ENCODE results near the gene HIPK2. TPM values are rescaled to one million over a fixed set of nuclear protein-coding genes. Genes with fewer than 3 reads are reported as not detected.

HIPK2 gene
- total RNA-seq, 1 experiment from 2014 or later: 35.2 TPM

- Histone ChIP-seq H3K27ac (no peak overlapping the region), H2AFZ (no peak overlapping the region), H3K36me3 (ENCODE audit: low read depth) (no peaks in the 10 kb centered on the region), H3K4me3 (no peak overlapping the region), H4K20me1 (ENCODE audit: insufficient read depth) (no peaks in the 10 kb centered on the region), H3K9me2 (ENCODE audit: insufficient read depth) (no peaks in the 10 kb centered on the region), H3K4me1 (replicated peaks; ENCODE audit: insufficient read depth) (no peaks in the 10 kb centered on the region), H3K79me2 (ENCODE audit: low read depth) (no peaks in the 10 kb centered on the region), H3K4me2 (no peak overlapping the region), H3K9me3 (ENCODE audit: insufficient read depth, low read depth) (no peaks in the 10 kb centered on the region; the same call in 1 of the 2 replicates), H3F3A (ENCODE audit: insufficient read depth, low read depth) (no peaks in the 10 kb centered on the region), H3K27me3 (ENCODE audit: insufficient read depth, low read depth) (no peaks in the 10 kb centered on the region)
- CTCF ChIA-PET: interaction anchor here (0.7 kb wide), 1 partner anchor 22 kb away, joined by 3 read pairs; no protein-coding TSS in a partner anchor
- POLR2A ChIA-PET (ENCODE audit: unreplicated experiment): no interaction called here
- DNase-seq: no peak
- TF ChIP-seq CTCF (conservative IDR thresholded peaks at IDR 0.05) (no peak), EZH2 (IDR thresholded peaks at IDR 0.05; ENCODE audit: low read depth) (no peak)
- BruUV-seq (replicated peaks): no TSS peak
- intact Hi-C loops (cut with micrococcal nuclease; ENCODE audit: unreplicated experiment): no loop called here
These were observed 21.1 kb upstream of the HIPK2 start for GRCh38 chr7:139798892-139799291.

DNA sequence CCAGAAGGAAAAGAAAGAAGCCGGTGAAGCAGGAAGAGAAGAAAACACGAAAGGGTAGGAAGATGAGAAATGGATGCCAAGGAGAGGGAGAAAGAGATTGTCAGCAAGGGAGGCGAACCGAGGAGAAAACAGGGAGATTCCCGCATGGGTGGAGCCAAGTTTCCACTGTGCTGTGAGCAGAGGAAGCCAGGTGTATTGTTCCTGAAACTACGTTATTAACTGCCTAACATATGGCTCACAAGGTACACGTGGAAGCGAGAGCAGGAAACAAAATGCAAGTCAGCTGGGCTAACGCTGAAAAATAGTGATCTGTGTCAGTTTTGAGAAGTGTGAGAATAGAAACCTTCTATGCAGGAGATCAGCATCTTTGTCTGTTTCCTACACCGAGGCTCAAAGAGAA is 20.4 kb upstream of the HIPK2 start:
- Histone ChIP-seq H3K4me3 (no peak overlapping the region), H3F3A (ENCODE audit: insufficient read depth, low read depth) (no peaks in the 10 kb centered on the region), H3K27ac (no peak overlapping the region), H3K4me1 (replicated peaks; ENCODE audit: insufficient read depth) (no peaks in the 10 kb centered on the region), H2AFZ (no peak overlapping the region), H3K27me3 (ENCODE audit: insufficient read depth, low read depth) (no peaks in the 10 kb centered on the region), H3K79me2 (ENCODE audit: low read depth) (no peaks in the 10 kb centered on the region), H3K4me2 (no peak overlapping the region), H3K9me2 (ENCODE audit: insufficient read depth) (no peaks in the 10 kb centered on the region), H4K20me1 (ENCODE audit: insufficient read depth) (no peaks in the 10 kb centered on the region), H3K36me3 (ENCODE audit: low read depth) (no peaks in the 10 kb centered on the region), H3K9me3 (ENCODE audit: insufficient read depth, low read depth) (no peaks in the 10 kb centered on the region; the same call in 1 of the 2 replicates)
- POLR2A ChIA-PET (ENCODE audit: unreplicated experiment): no interaction called here
- intact Hi-C loops (cut with micrococcal nuclease; ENCODE audit: unreplicated experiment): no loop called here
- TF ChIP-seq EZH2 (IDR thresholded peaks at IDR 0.05; ENCODE audit: low read depth) (no peak), CTCF (conservative IDR thresholded peaks at IDR 0.05) (no peak)
- CTCF ChIA-PET: no interaction called here
- DNase-seq: no peak
- no TSS peak for BruUV-seq (replicated peaks)

GRCh38 chr7:139797607-139798006 is 19.8 kb upstream of the HIPK2 start:
- H4K20me1 ChIP-seq (ENCODE audit: insufficient read depth): no peaks in the 10 kb centered on the region
- H3K36me3 ChIP-seq (ENCODE audit: low read depth): no peaks in the 10 kb centered on the region
- H3K4me2 ChIP-seq: no peak overlapping the region
- DNase-seq: no peak
- ChIA-PET POLR2A (ENCODE audit: unreplicated experiment) (no interaction called here), CTCF (interaction anchor here (0.6 kb wide), 1 partner anchor 205 kb away, joined by 5 read pairs; no protein-coding TSS in a partner anchor)
- TF ChIP-seq CTCF (conservative IDR thresholded peaks at IDR 0.05) (no peak), EZH2 (IDR thresholded peaks at IDR 0.05; ENCODE audit: low read depth) (no peak)
- H3K4me1 ChIP-seq (replicated peaks; ENCODE audit: insufficient read depth): no peaks in the 10 kb centered on the region
- H3K9me2 ChIP-seq (ENCODE audit: insufficient read depth): no peaks in the 10 kb centered on the region
- no peak overlapping the region for H2AFZ ChIP-seq
- no peak overlapping the region for H3K27ac ChIP-seq
- no peaks in the 10 kb centered on the region for H3K27me3 ChIP-seq (ENCODE audit: insufficient read depth, low read depth)
- no peaks in the 10 kb centered on the region for H3K9me3 ChIP-seq (ENCODE audit: insufficient read depth, low read depth)
- H3F3A ChIP-seq (ENCODE audit: insufficient read depth, low read depth): no peaks in the 10 kb centered on the region
- intact Hi-C loops (cut with micrococcal nuclease; ENCODE audit: unreplicated experiment): no loop called here
- no peak overlapping the region for H3K4me3 ChIP-seq
- BruUV-seq (replicated peaks): no TSS peak
- no peaks in the 10 kb centered on the region for H3K79me2 ChIP-seq (ENCODE audit: low read depth)
